Hepatocyte (in vitro differentiated cells): ENCODE data around the gene DTNA. TPM values are rescaled to one million over a fixed set of nuclear protein-coding genes. Genes with fewer than 3 reads are reported as not detected.

Experiments used
- DNase-seq: peaks from one replicate; pipeline ENCODE4 v3.0.0-alpha.2; 2016; ENCODE audit warnings: low spot score
- H2AFZ ChIP-seq: fragments of 200-600 bp; sonication (generic); 2 replicates; pipeline ENCODE4 v1.6.0; 2016; ENCODE audit warnings: antibody characterized with exemption, mild to moderate bottlenecking
- H3K27ac ChIP-seq: fragments of 200-600 bp; sonication (generic); 2 replicates; pipeline ENCODE4 v1.5.1; 2016; ENCODE audit warnings: mild to moderate bottlenecking
- H3K27me3 ChIP-seq: fragments of 200-600 bp; sonication (generic); 2 replicates; pipeline ENCODE4 v1.6.1; 2016
- H3K36me3 ChIP-seq: fragments of 200-600 bp; sonication (generic); replicated peaks from 2 replicates; pipeline ENCODE4 v1.5.1; 2016; ENCODE audit warnings: low read depth; ENCODE audit not compliant: insufficient read depth
- H3K4me1 ChIP-seq: fragments of 200-600 bp; sonication (generic); 2 replicates; pipeline ENCODE4 v1.5.1; 2016; ENCODE audit warnings: mild to moderate bottlenecking, moderate library complexity; ENCODE audit not compliant: insufficient read depth
- H3K4me2 ChIP-seq: fragments of 200-600 bp; sonication (generic); 2 replicates; pipeline ENCODE4 v1.6.0; 2016
- H3K4me3 ChIP-seq: fragments of 200-600 bp; sonication (generic); 2 replicates; pipeline ENCODE4 v1.5.1; 2016; ENCODE audit warnings: mild to moderate bottlenecking
- H3K79me2 ChIP-seq: fragments of 200-600 bp; sonication (generic); 2 replicates; pipeline ENCODE4 v1.6.0; 2017; ENCODE audit warnings: mild to moderate bottlenecking
- H3K9me2 ChIP-seq: fragments of 200-600 bp; sonication (generic); replicated peaks from 2 replicates; pipeline ENCODE4 v1.6.0; 2017; ENCODE audit warnings: mild to moderate bottlenecking; ENCODE audit not compliant: insufficient read depth
- H3K9me3 ChIP-seq: fragments of 200-600 bp; sonication (generic); 2 replicates; pipeline ENCODE4 v1.5.1; 2016; ENCODE audit warnings: low read depth, mild to moderate bottlenecking
- H4K20me1 ChIP-seq: fragments of 200-600 bp; sonication (generic); 2 replicates; pipeline ENCODE4 v1.6.0; 2016; ENCODE audit warnings: mild to moderate bottlenecking; ENCODE audit not compliant: insufficient read depth, poor library complexity, severe bottlenecking
- EZH2 ChIP-seq: fragments of 200-600 bp; sonication (generic); IDR thresholded peaks from 2 replicates; pipeline ENCODE4 v1.6.1; 2016; ENCODE audit warnings: antibody characterized with exemption, mild to moderate bottlenecking, borderline replicate concordance
- EZH2phosphoT487 ChIP-seq: fragments of 200-600 bp; sonication (generic); IDR thresholded peaks from one replicate; pipeline ENCODE4 v1.6.1; 2018; ENCODE audit warnings: antibody characterized with exemption, mild to moderate bottlenecking, low read depth, moderate library complexity; ENCODE audit not compliant: unreplicated experiment, severe bottlenecking
- WGBS: methylation state at CpG from one replicate; pipeline ENCODE4 v1.1.6; 2016; ENCODE audit warnings: low lambda C conversion rate; ENCODE audit errors: missing lambda C conversion rate; 5-methylcytosine and 5-hydroxymethylcytosine counted together
- polyA plus RNA-seq: library from polyadenylated mRNA; unstranded; fragments of >200 nt; fragmentation: Nextera tagmentation; extraction: Ambion mirVana; gene quantifications from 2 replicates; pipeline ENCODE4 v1.2.1, GENCODE V29; 2016
- total RNA-seq: library from RNA; depleted of rRNA; stranded (reverse); fragments of >200 nt; gene quantifications from 2 replicates; pipeline ENCODE4 v1.2.3, GENCODE V29; 2014
- TF ChIP-seq, protein P1 (sequence below): fragments of 200-600 bp; sonication (generic); IDR thresholded peaks from 2 replicates; pipeline ENCODE4 v1.5.1; 2016; ENCODE audit warnings: antibody characterized with exemption, mild to moderate bottlenecking; ENCODE audit not compliant: poor library complexity

The DTNA gene
- total and polyA plus RNA-seq, 2 experiments from 2014 or later = 18.3 to 34.0 TPM

DNA sequence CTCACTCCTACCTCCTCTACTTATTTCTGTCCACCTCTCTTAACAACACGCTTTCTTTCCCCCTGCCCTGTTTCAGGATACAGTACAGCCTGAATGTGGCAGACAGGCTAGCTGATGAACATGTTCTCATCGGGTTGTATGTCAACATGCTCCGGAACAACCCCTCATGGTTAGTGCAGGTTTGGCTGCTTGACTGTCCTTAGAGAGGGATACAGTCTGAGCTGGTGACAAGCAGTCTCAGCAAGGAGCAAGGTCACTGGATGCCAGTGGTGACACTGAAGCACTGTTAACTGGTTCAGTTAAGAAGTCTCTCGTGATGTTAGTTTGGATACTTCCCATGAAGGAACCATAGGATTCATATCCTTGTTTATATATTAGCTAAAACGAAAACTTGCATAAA lies 128.6 kb downstream of the DTNA start:
- 96% methylated on average over 5 of the region's 5 CpGs for WGBS
- Histone ChIP-seq H3K27ac (no peak overlapping the region), H2AFZ (no peak overlapping the region)

DNA sequence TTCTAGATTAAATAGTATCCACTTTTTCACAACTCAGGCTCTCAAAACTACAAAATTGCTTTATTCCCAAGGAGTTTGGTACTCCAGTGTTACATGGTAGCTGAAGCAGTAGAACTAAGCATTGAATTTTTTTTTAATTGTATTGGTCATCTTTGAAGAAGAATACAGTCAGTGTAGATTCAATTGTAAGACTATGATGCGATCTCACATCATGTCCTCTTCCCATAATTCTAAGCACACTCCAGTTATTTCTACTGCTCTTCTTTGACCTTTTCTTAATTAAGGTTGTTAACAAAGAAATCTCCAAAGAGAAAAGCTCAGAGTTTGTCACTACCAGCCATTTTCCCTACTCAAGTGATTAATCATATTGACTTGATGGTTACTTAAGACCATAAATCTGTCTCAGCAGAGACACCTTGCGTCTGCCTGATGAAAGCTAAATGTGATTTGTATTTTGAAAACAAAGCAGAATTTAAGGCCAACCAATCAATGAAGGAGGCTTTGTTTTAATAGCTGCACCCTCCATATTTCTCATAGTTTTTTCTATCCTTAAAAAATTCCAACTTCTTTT lies 130.2 kb downstream of the DTNA start:
- no peaks in the 10 kb centered on the region for H3K36me3 ChIP-seq
- H4K20me1 ChIP-seq = no peaks in the 10 kb centered on the region
- no peak for DNase-seq
- H3K4me1 ChIP-seq = no peaks in the 10 kb centered on the region
- H2AFZ ChIP-seq = no peak overlapping the region
- no peaks in the 10 kb centered on the region for H3K27me3 ChIP-seq
- H3K79me2 ChIP-seq = no peaks in the 10 kb centered on the region
- no peak overlapping the region for H3K4me3 ChIP-seq
- H3K9me2 ChIP-seq = no peaks in the 10 kb centered on the region
- 83% methylated on average over 2 of the region's 2 CpGs for WGBS
- no peak for TF ChIP-seq EZH2phosphoT487
- TF ChIP-seq, protein P1, sequence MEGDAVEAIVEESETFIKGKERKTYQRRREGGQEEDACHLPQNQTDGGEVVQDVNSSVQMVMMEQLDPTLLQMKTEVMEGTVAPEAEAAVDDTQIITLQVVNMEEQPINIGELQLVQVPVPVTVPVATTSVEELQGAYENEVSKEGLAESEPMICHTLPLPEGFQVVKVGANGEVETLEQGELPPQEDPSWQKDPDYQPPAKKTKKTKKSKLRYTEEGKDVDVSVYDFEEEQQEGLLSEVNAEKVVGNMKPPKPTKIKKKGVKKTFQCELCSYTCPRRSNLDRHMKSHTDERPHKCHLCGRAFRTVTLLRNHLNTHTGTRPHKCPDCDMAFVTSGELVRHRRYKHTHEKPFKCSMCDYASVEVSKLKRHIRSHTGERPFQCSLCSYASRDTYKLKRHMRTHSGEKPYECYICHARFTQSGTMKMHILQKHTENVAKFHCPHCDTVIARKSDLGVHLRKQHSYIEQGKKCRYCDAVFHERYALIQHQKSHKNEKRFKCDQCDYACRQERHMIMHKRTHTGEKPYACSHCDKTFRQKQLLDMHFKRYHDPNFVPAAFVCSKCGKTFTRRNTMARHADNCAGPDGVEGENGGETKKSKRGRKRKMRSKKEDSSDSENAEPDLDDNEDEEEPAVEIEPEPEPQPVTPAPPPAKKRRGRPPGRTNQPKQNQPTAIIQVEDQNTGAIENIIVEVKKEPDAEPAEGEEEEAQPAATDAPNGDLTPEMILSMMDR = no peak
- no peak for TF ChIP-seq EZH2
- H3K4me2 ChIP-seq = no peak overlapping the region
- H3K27ac ChIP-seq = no peak overlapping the region
- no peaks in the 10 kb centered on the region for H3K9me3 ChIP-seq

More for the DNA sequence above, 128.6 kb downstream of the DTNA start:
- Histone ChIP-seq H3K4me3 (no peak overlapping the region), H3K79me2 (no peaks in the 10 kb centered on the region), H3K9me2 (no peaks in the 10 kb centered on the region), H4K20me1 (no peaks in the 10 kb centered on the region), H3K4me2 (no peak overlapping the region), H3K9me3 (no peaks in the 10 kb centered on the region), H3K36me3 (no peaks in the 10 kb centered on the region), H3K27me3 (no peaks in the 10 kb centered on the region), H3K4me1 (no peaks in the 10 kb centered on the region)
- TF ChIP-seq EZH2phosphoT487 (no peak), EZH2 (no peak)
- TF ChIP-seq, protein P1 = no peak
- no peak for DNase-seq

DNA sequence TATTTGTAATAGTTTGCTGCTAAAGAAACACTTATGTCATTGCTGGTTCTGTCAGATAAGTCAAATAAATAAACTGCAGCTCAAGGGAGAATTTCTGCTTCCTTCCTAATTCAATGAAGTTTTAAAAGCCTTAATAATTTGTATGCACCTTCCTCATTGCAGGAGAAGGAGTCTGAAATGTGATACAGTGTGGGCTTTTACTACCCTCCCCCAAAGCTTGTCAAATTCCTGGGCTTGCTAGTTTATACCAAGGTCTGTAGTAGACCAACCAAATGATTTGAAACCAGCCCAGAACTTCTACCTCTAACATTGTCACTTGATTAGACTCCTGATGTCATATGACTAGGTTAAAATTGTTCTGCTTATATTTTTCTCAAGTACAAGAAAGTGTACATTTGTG lies 131.8 kb downstream of the DTNA start:
- Histone ChIP-seq H3K9me2 (no peaks in the 10 kb centered on the region), H4K20me1 (no peaks in the 10 kb centered on the region), H3K4me1 (no peaks in the 10 kb centered on the region), H3K27me3 (no peaks in the 10 kb centered on the region), H2AFZ (no peak overlapping the region), H3K9me3 (no peaks in the 10 kb centered on the region), H3K4me3 (no peak overlapping the region), H3K36me3 (no peaks in the 10 kb centered on the region), H3K27ac (no peak overlapping the region), H3K79me2 (no peaks in the 10 kb centered on the region), H3K4me2 (no peak overlapping the region)
- DNase-seq = no peak
- TF ChIP-seq, protein P1 = no peak
- no peak for TF ChIP-seq EZH2phosphoT487
- no peak for TF ChIP-seq EZH2

DNA sequence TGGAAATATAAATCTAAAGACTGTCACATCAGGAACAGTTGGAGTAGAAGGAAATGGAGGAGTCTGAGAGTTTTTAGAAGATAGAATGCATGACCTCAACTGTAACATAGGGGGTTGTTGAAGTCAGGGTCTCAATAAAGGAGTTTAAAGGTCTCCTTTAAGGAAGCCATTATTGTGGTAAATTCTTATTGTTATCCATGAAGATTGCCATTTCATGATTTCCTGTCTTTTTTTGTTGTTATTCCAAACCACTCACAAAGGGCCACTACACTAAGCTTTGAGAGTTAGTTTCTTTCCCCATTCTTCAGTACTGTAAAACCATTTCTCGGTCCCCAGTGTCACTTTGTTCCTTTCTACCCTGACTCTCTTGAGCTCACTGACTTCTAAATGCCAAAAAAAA lies 134.0 kb downstream of the DTNA start:
- DNase-seq = no peak
- TF ChIP-seq EZH2phosphoT487 (no peak), EZH2 (no peak)
- TF ChIP-seq, protein P1 = no peak
- Histone ChIP-seq H3K4me1 (no peaks in the 10 kb centered on the region), H3K79me2 (no peaks in the 10 kb centered on the region), H3K27ac (no peak overlapping the region), H4K20me1 (no peaks in the 10 kb centered on the region), H2AFZ (no peak overlapping the region), H3K9me3 (no peaks in the 10 kb centered on the region), H3K36me3 (no peaks in the 10 kb centered on the region), H3K27me3 (no peaks in the 10 kb centered on the region), H3K4me3 (no peak overlapping the region), H3K9me2 (no peaks in the 10 kb centered on the region), H3K4me2 (no peak overlapping the region)
- 94% methylated on average over 1 of the region's 1 CpG for WGBS
